ENCODE data around the gene TMEM69. TPM values are rescaled to one million over a fixed set of nuclear protein-coding genes. Genes with fewer than 3 reads are reported as not detected.
"Not testable (repeated sequence)": the region's sequence is repeated elsewhere in the genome, so short reads cannot be mapped to it uniquely, and the experiment has no call there.

Gene TMEM69
- polyA plus RNA-seq, 4 donors = 13.2 to 48.7 (median 19.5) TPM

GRCh38 chr1:45669379-45669778, 18.6 kb upstream of the TMEM69 start:
- no peak for FAIRE-seq
- peaks cover 3 to 10% (median 7%) of the 10 kb centered on the region in 3 donors for H3K4me1 ChIP-seq (ENCODE audit: control insufficient read depth in 3 of 3, insufficient read depth in 2 of 3, low read depth in 1 of 3, low read length in 2 of 3)

DNA sequence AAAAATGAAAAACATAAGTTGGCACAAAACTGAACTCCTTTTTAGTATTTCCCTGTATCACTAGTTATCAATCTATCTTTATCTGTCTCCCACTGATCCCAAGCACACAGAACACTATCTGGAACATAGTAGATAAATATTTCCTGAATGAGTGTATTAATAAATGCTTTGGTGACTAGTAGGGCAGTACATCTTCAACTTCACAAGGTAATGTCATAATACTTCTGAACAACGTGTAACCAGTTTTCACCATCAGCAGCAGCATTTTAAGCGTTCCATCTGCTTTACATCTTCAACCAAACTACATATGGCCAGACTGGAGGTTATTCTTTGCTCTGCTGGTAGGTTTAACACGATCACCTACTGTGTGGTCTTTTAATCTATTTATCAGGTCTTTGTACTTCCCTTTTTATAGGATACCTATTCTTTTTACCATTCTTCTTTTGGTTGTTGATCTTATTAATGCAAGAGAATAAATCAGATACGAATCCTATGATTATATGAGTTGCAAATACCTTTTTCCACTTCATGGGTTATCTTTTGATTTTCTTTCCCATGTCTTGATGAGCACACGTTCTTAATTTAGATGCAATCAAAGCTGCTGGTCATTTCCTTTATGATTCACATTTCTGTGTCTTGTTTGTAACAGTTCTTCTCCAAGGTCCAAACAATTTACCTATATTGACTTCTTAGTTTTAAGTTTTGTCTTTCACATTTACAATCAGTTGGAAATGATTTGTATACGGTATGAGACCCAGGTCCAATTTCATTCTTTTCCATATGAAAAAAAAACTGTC, 17.9 kb upstream of the TMEM69 start:
- no peak overlapping the region for H3K27ac ChIP-seq (ENCODE audit: low read depth in 1 of 3, low read length in 2 of 3)
- peaks cover 3 to 10% (median 7%) of the 10 kb centered on the region in 3 donors for H3K4me1 ChIP-seq (ENCODE audit: control insufficient read depth in 3 of 3, insufficient read depth in 2 of 3, low read depth in 1 of 3, low read length in 2 of 3)
- WGBS, 3 donors = 62 to 74% (median 70%) methylated on average over 6 of the region's 6 CpGs
- DNase-seq (no peak), FAIRE-seq (no peak)
- H3K36me3 ChIP-seq (ENCODE audit: control insufficient read depth in 3 of 3, insufficient read depth in 2 of 3, low read depth in 1 of 3, low read length in 3 of 3) = peaks cover 0 to 20% (median 3%) of the 10 kb centered on the region in 3 donors
- H3K4me3 ChIP-seq (ENCODE audit: low read depth in 1 of 3, low read length in 3 of 3) = no peak overlapping the region
- no peaks in the 10 kb centered on the region for H3K27me3 ChIP-seq (ENCODE audit: control insufficient read depth in 3 of 3, insufficient read depth in 3 of 3, low read length in 3 of 3)
- no peaks in the 10 kb centered on the region for H3K9me3 ChIP-seq (ENCODE audit: control insufficient read depth in 2 of 2, insufficient read depth in 1 of 2, low read depth in 1 of 2, low read length in 1 of 2)

More at GRCh38 chr1:45669379-45669778, 18.6 kb upstream of the TMEM69 start:
- no peaks in the 10 kb centered on the region for H3K9me3 ChIP-seq (ENCODE audit: control insufficient read depth in 2 of 2, insufficient read depth in 1 of 2, low read depth in 1 of 2, low read length in 1 of 2)
- WGBS, 3 donors = 24 to 63% (median 31%) methylated on average over 1 of the region's 1 CpG
- peaks cover 0 to 26% (median 3%) of the 10 kb centered on the region in 3 donors for H3K36me3 ChIP-seq (ENCODE audit: control insufficient read depth in 3 of 3, insufficient read depth in 2 of 3, low read depth in 1 of 3, low read length in 3 of 3)
- H3K4me3 ChIP-seq (ENCODE audit: low read depth in 1 of 3, low read length in 3 of 3) = no peak overlapping the region
- H3K27ac ChIP-seq (ENCODE audit: low read depth in 1 of 3, low read length in 2 of 3) = no peak overlapping the region
- no peaks in the 10 kb centered on the region for H3K27me3 ChIP-seq (ENCODE audit: control insufficient read depth in 3 of 3, insufficient read depth in 3 of 3, low read length in 3 of 3)
- DNase-seq = no peak

- Histone ChIP-seq H3K36me3 (ENCODE audit: control insufficient read depth in 3 of 3, insufficient read depth in 2 of 3, low read depth in 1 of 3, low read length in 3 of 3) (peaks cover 0 to 19% (median 3%) of the 10 kb centered on the region in 3 donors), H3K9me3 (ENCODE audit: control insufficient read depth in 2 of 2, insufficient read depth in 1 of 2, low read depth in 1 of 2, low read length in 1 of 2) (no peaks in the 10 kb centered on the region), H3K27me3 (ENCODE audit: control insufficient read depth in 3 of 3, insufficient read depth in 3 of 3, low read length in 3 of 3) (no peaks in the 10 kb centered on the region), H3K4me1 (ENCODE audit: control insufficient read depth in 3 of 3, insufficient read depth in 2 of 3, low read depth in 1 of 3, low read length in 2 of 3) (peaks cover 4 to 10% (median 5%) of the 10 kb centered on the region in 3 donors), H3K4me3 (ENCODE audit: low read depth in 1 of 3, low read length in 3 of 3) (no peak overlapping the region), H3K27ac (ENCODE audit: low read depth in 1 of 3, low read length in 2 of 3) (no peak overlapping the region)
- no peak for FAIRE-seq
- 78 to 90% (median 85%) methylated on average over 4 of the region's 4 CpGs for WGBS, 3 donors
- DNase-seq = no peak
Observed at GRCh38 chr1:45673956-45674355, 14.0 kb upstream of the TMEM69 start.

DNA sequence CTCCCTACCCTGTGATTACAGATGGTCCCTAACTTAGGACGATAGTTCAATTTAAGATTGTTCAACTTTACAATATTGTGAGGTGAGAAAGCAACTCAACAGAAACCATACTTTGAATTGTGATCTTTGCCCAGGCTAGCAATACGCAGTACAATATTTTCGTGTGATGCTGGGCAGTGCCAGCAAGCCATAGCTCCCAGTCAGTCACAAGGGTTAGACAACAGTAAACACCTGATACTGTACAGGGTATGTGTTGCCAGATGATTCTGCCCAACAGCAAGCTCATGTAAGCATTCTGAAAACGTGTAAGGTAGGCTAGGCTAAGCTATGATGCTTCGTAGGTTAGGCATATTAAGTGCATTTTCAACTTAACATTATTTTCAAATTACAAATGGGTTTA, 13.5 kb upstream of the TMEM69 start:
- 21 to 63% (median 44%) methylated on average over 5 of the region's 5 CpGs for WGBS, 3 donors
- H3K9me3 ChIP-seq (ENCODE audit: control insufficient read depth in 2 of 2, insufficient read depth in 1 of 2, low read depth in 1 of 2, low read length in 1 of 2) = no peaks in the 10 kb centered on the region
- no peaks in the 10 kb centered on the region for H3K27me3 ChIP-seq (ENCODE audit: control insufficient read depth in 3 of 3, insufficient read depth in 3 of 3, low read length in 3 of 3)
- no peak overlapping the region for H3K27ac ChIP-seq (ENCODE audit: low read depth in 1 of 3, low read length in 2 of 3)
- peak; percentile 27 to 73 for DNase-seq
- peaks cover 0 to 17% (median 3%) of the 10 kb centered on the region in 3 donors for H3K36me3 ChIP-seq (ENCODE audit: control insufficient read depth in 3 of 3, insufficient read depth in 2 of 3, low read depth in 1 of 3, low read length in 3 of 3)
- FAIRE-seq = no peak
- peaks cover 2 to 8% (median 5%) of the 10 kb centered on the region in 3 donors for H3K4me1 ChIP-seq (ENCODE audit: control insufficient read depth in 3 of 3, insufficient read depth in 2 of 3, low read depth in 1 of 3, low read length in 2 of 3)
- no peak overlapping the region for H3K4me3 ChIP-seq (ENCODE audit: low read depth in 1 of 3, low read length in 3 of 3)

DNA sequence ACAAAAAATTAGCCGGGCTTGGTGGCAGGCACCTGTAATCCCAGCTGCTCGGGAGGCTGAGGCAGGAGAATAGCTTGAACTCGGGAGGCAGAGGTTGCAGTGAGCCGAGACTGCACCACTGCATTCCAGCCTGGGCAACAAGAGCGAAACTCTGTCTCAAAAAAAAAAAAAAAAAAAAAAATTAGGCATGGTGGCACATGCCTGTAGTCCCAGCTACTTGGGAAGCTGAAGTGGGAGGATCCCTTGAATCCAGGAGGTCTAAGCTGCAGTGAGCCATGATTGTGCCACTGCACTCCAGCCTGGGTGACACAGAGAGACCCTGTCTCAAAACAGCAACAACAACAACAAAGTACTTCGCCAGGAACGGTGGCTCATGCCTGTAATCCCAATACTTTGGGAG, 11.4 kb upstream of the TMEM69 start:
- WGBS, 3 donors = 76 to 94% (median 83%) methylated on average over 6 to 7 of the region's 7 CpGs
- not testable (repeated sequence) for H3K9me3 ChIP-seq (ENCODE audit: control insufficient read depth in 2 of 2, insufficient read depth in 1 of 2, low read depth in 1 of 2, low read length in 1 of 2); H3K4me3 ChIP-seq (ENCODE audit: low read depth in 1 of 3, low read length in 3 of 3); H3K4me1 ChIP-seq (ENCODE audit: control insufficient read depth in 3 of 3, insufficient read depth in 2 of 3, low read depth in 1 of 3, low read length in 2 of 3); H3K27me3 ChIP-seq (ENCODE audit: control insufficient read depth in 3 of 3, insufficient read depth in 3 of 3, low read length in 3 of 3); H3K27ac ChIP-seq (ENCODE audit: low read depth in 1 of 3, low read length in 2 of 3); DNase-seq; FAIRE-seq
- H3K36me3 ChIP-seq (ENCODE audit: control insufficient read depth in 3 of 3, insufficient read depth in 2 of 3, low read depth in 1 of 3, low read length in 3 of 3) = peaks cover 0 to 16% (median 3%) of the 10 kb centered on the region in 3 donors

GRCh38 chr1:45677751-45678245, 10.2 kb upstream of the TMEM69 start:
- peaks cover 0 to 12% (median 3%) of the 10 kb centered on the region in 3 donors for H3K36me3 ChIP-seq (ENCODE audit: control insufficient read depth in 3 of 3, insufficient read depth in 2 of 3, low read depth in 1 of 3, low read length in 3 of 3)
- no peak overlapping the region for H3K4me3 ChIP-seq (ENCODE audit: low read depth in 1 of 3, low read length in 3 of 3)
- no peaks in the 10 kb centered on the region for H3K27me3 ChIP-seq (ENCODE audit: control insufficient read depth in 3 of 3, insufficient read depth in 3 of 3, low read length in 3 of 3)
- no peak overlapping the region for H3K27ac ChIP-seq (ENCODE audit: low read depth in 1 of 3, low read length in 2 of 3)
- no peak for FAIRE-seq
- DNase-seq = peak in 1 of 2 donors; percentile 20
- 41 to 56% (median 43%) methylated on average over 3 of the region's 3 CpGs for WGBS, 3 donors
- H3K9me3 ChIP-seq (ENCODE audit: control insufficient read depth in 2 of 2, insufficient read depth in 1 of 2, low read depth in 1 of 2, low read length in 1 of 2) = no peaks in the 10 kb centered on the region
- peaks cover 4 to 9% (median 9%) of the 10 kb centered on the region in 3 donors for H3K4me1 ChIP-seq (ENCODE audit: control insufficient read depth in 3 of 3, insufficient read depth in 2 of 3, low read depth in 1 of 3, low read length in 2 of 3)

- Histone ChIP-seq H3K9me3 (ENCODE audit: control insufficient read depth in 2 of 2, insufficient read depth in 1 of 2, low read depth in 1 of 2, low read length in 1 of 2) (no peaks in the 10 kb centered on the region), H3K27ac (ENCODE audit: low read depth in 1 of 3, low read length in 2 of 3) (no peak overlapping the region), H3K4me3 (ENCODE audit: low read depth in 1 of 3, low read length in 3 of 3) (no peak overlapping the region), H3K4me1 (ENCODE audit: control insufficient read depth in 3 of 3, insufficient read depth in 2 of 3, low read depth in 1 of 3, low read length in 2 of 3) (peaks cover 4 to 9% (median 6%) of the 10 kb centered on the region in 3 donors), H3K27me3 (ENCODE audit: control insufficient read depth in 3 of 3, insufficient read depth in 3 of 3, low read length in 3 of 3) (no peaks in the 10 kb centered on the region), H3K36me3 (ENCODE audit: control insufficient read depth in 3 of 3, insufficient read depth in 2 of 3, low read depth in 1 of 3, low read length in 3 of 3) (peaks cover 0 to 12% (median 3%) of the 10 kb centered on the region in 3 donors)
- DNase-seq = no peak
- FAIRE-seq = no peak
Observed at GRCh38 chr1:45678489-45678888, 9.5 kb upstream of the TMEM69 start.

- FAIRE-seq = no peak
Observed at GRCh38 chr1:45679123-45679522, 8.9 kb upstream of the TMEM69 start.

More at GRCh38 chr1:45679123-45679522, 8.9 kb upstream of the TMEM69 start:
- no peak for DNase-seq
- peaks cover 4 to 9% (median 6%) of the 10 kb centered on the region in 3 donors for H3K4me1 ChIP-seq (ENCODE audit: control insufficient read depth in 3 of 3, insufficient read depth in 2 of 3, low read depth in 1 of 3, low read length in 2 of 3)
- H3K9me3 ChIP-seq (ENCODE audit: control insufficient read depth in 2 of 2, insufficient read depth in 1 of 2, low read depth in 1 of 2, low read length in 1 of 2) = no peaks in the 10 kb centered on the region
- H3K4me3 ChIP-seq (ENCODE audit: low read depth in 1 of 3, low read length in 3 of 3) = no peak overlapping the region
- no peak overlapping the region for H3K27ac ChIP-seq (ENCODE audit: low read depth in 1 of 3, low read length in 2 of 3)
- 5 to 14% (median 13%) methylated on average over 3 of the region's 3 CpGs for WGBS, 3 donors
- H3K36me3 ChIP-seq (ENCODE audit: control insufficient read depth in 3 of 3, insufficient read depth in 2 of 3, low read depth in 1 of 3, low read length in 3 of 3) = peaks cover 0 to 10% (median 0%) of the 10 kb centered on the region in 3 donors
- H3K27me3 ChIP-seq (ENCODE audit: control insufficient read depth in 3 of 3, insufficient read depth in 3 of 3, low read length in 3 of 3) = no peaks in the 10 kb centered on the region
